ENCODE data around the gene MTNR1A.

DNA sequence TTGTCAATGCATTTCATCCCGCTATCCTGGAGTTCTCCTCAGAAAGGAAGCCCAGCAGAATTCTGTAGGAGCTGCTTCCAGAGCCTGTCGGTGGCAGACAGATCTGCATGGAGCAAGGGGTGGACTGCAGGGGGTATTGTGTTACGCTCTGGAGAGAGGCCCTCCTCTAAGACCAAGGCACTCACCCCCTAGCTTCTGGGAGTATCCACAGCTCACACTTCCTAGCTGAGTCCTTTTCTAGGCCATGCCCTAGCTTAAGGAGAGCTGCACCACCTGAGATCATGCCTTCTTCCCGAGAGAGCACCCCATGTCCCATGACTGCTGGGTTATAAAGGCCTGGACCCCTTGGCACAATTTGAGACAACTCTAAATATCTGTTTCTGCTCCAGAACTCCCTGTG, 39.1 kb downstream of the MTNR1A start:
- TF ChIP-seq CTCF (IDR thresholded peaks at IDR 0.05; ENCODE audit: low read depth, low read length, missing input control): no peak
- TF ChIP-seq TAF1 (conservative IDR thresholded peaks at IDR 0.05): no peak
- TF ChIP-seq GABPA (IDR thresholded peaks at IDR 0.05 in 1 of 2, conservative IDR thresholded peaks at IDR 0.05 in 1 of 2): no peak
- no peak for TF ChIP-seq YY1 (IDR thresholded peaks at IDR 0.05)
- TF ChIP-seq, protein P1, sequence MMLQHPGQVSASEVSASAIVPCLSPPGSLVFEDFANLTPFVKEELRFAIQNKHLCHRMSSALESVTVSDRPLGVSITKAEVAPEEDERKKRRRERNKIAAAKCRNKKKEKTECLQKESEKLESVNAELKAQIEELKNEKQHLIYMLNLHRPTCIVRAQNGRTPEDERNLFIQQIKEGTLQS (IDR thresholded peaks at IDR 0.05): no peak
- no peak for TF ChIP-seq JUND (IDR thresholded peaks at IDR 0.05)
- TF ChIP-seq REST (IDR thresholded peaks at IDR 0.05): no peak
- TF ChIP-seq MAX (IDR thresholded peaks at IDR 0.05): no peak

All from liver (tissue), 3 donors.